Measurements from ENCODE around the gene MDM1.

- TF ChIP-seq RARB (CRISPR knock-in tag; IDR thresholded peaks at IDR 0.05) = no peak
- TF ChIP-seq ZFP3 (CRISPR knock-in tag; IDR thresholded peaks at IDR 0.05) = no peak
- TF ChIP-seq ZNF565 (CRISPR knock-in tag; conservative IDR thresholded peaks at IDR 0.05; ENCODE audit: low read depth) = no peak
- TF ChIP-seq GLIS3 (CRISPR knock-in tag; IDR thresholded peaks at IDR 0.05) = no peak
- TF ChIP-seq CREB5 (CRISPR knock-in tag; IDR thresholded peaks at IDR 0.05; ENCODE audit: low read depth) = no peak
- TF ChIP-seq CSDC2 (CRISPR knock-in tag; IDR thresholded peaks at IDR 0.05) = no peak
- no peak for TF ChIP-seq ARNTL (CRISPR knock-in tag; IDR thresholded peaks at IDR 0.05; ENCODE audit: borderline replicate concordance, low read depth)
- TF ChIP-seq ZNF70 (CRISPR knock-in tag; IDR thresholded peaks at IDR 0.05) = no peak
- no peak for TF ChIP-seq ESRRG (CRISPR knock-in tag; IDR thresholded peaks at IDR 0.05)
Observed at GRCh38 chr12:68276402-68276930, 55.7 kb downstream of the MDM1 start.

Data from SK-N-SH treated with all-trans-retinoic acid at 6 μM for 48 hours (cell line).